Osteoblast (primary cell): ENCODE data around the gene CBX3. TPM values are rescaled to one million over a fixed set of nuclear protein-coding genes. Genes with fewer than 3 reads are reported as not detected.

Experiments
- DNase-seq: peaks from one replicate; pipeline ENCODE4 v3.0.0; 2011; ENCODE audit warnings: low spot score, mixed read lengths; ENCODE audit not compliant: insufficient read length; ENCODE audit errors: missing footprints
- H2AFZ ChIP-seq: 2 replicates; pipeline ENCODE4 v1.6.0; 2011; ENCODE audit warnings: mild to moderate bottlenecking, low read length
- H3K27ac ChIP-seq: 2 replicates; pipeline ENCODE4 v1.5.1; 2011; ENCODE audit warnings: mild to moderate bottlenecking, low read depth, low read length, moderate library complexity
- H3K27me3 ChIP-seq: 2 replicates; pipeline ENCODE4 v1.6.0; 2012; ENCODE audit warnings: mild to moderate bottlenecking, control low read depth, inconsistent platforms, low read length, moderate library complexity; ENCODE audit not compliant: insufficient read depth
- H3K36me3 ChIP-seq: 2 replicates; pipeline ENCODE4 v1.5.1; 2011; ENCODE audit warnings: mild to moderate bottlenecking, low read length, control low read depth, moderate library complexity; ENCODE audit not compliant: insufficient read depth
- H3K4me1 ChIP-seq: 2 replicates; pipeline ENCODE4 v1.5.1; 2011; ENCODE audit warnings: mild to moderate bottlenecking, low read length, control low read depth, moderate library complexity; ENCODE audit not compliant: insufficient read depth
- H3K4me2 ChIP-seq: 2 replicates; pipeline ENCODE4 v1.6.0; 2011; ENCODE audit warnings: mild to moderate bottlenecking, low read length; ENCODE audit not compliant: insufficient read depth
- H3K4me3 ChIP-seq: fragments of 200-600 bp; sonication (generic); 3 replicates; pipeline ENCODE4 v1.5.1; 2012; ENCODE audit warnings: mild to moderate bottlenecking, low read length, inconsistent platforms; ENCODE audit not compliant: insufficient read depth
- H3K79me2 ChIP-seq: 2 replicates; pipeline ENCODE4 v1.6.0; 2012; ENCODE audit warnings: mild to moderate bottlenecking, low read length, control low read depth, inconsistent platforms; ENCODE audit not compliant: insufficient read depth
- H3K9me3 ChIP-seq: 2 replicates; pipeline ENCODE4 v1.5.1; 2011; ENCODE audit warnings: low read depth, low read length, control low read depth
- H4K20me1 ChIP-seq: 2 replicates; pipeline ENCODE4 v1.6.0; 2012; ENCODE audit warnings: mild to moderate bottlenecking, low read length, control low read depth; ENCODE audit not compliant: insufficient read depth
- total RNA-seq: library from RNA; depleted of rRNA; stranded (reverse); fragments of >200 nt; gene quantifications from 2 replicates; pipeline ENCODE4 v1.2.3, GENCODE V29; 2012
- TF ChIP-seq, protein P1 (sequence below): IDR thresholded peaks from 2 replicates; pipeline ENCODE4 v1.5.1; 2011; ENCODE audit warnings: mild to moderate bottlenecking, low read depth, low read length, moderate library complexity; ENCODE audit errors: extremely low read depth

Gene CBX3
- total RNA-seq, 1 donor, result 142 TPM

DNA sequence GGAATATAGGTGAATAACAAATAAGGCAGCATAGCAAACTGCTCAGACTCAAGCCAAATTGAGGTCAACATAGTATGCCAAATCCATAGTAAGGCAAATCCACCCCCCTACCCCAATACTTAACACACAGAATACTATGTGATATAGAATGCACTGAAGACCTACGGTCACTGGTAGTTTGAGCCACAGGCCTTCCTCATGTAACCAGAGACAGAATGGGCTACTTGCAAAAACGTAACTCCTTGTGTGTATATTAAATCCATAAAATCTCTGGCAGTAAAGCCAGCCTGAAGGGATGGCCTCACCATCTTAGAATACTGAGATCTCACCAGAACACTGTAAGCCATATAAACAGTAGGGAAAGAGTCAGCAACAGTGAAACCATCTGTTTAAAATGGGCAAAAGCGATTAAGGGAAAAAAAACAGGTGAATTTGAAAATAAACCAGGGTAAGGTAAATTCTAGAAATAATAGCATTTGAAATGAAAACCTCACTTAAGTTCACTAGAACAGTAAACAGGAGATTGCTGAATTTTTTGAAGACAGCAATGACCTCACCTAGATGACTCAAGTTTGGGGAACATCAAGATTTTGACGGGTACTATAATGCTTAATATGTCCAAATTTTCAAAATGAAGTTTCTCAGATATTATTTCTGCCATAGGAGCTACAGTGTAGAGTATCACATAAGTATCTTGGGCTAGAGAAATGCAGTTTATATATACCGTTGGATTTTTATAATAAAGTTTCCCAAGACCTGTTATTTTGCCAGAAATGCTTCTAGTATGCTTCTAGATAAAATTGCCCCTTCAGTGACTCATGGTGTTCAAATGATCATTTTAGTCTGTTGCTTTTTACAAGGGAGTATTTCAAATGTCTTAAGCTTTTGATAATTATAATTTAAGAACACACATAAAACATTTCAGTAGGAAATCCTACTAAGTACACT is 14.9 kb upstream of the CBX3 start:
- no peaks in the 10 kb centered on the region for H3K79me2 ChIP-seq
- H3K9me3 ChIP-seq, result no peaks in the 10 kb centered on the region
- H3K36me3 ChIP-seq, result peaks cover 51% of the 10 kb centered on the region
- H4K20me1 ChIP-seq, result peaks cover 40% of the 10 kb centered on the region
- no peak overlapping the region for H3K4me3 ChIP-seq
- no peaks in the 10 kb centered on the region for H3K4me1 ChIP-seq
- TF ChIP-seq, protein P1, sequence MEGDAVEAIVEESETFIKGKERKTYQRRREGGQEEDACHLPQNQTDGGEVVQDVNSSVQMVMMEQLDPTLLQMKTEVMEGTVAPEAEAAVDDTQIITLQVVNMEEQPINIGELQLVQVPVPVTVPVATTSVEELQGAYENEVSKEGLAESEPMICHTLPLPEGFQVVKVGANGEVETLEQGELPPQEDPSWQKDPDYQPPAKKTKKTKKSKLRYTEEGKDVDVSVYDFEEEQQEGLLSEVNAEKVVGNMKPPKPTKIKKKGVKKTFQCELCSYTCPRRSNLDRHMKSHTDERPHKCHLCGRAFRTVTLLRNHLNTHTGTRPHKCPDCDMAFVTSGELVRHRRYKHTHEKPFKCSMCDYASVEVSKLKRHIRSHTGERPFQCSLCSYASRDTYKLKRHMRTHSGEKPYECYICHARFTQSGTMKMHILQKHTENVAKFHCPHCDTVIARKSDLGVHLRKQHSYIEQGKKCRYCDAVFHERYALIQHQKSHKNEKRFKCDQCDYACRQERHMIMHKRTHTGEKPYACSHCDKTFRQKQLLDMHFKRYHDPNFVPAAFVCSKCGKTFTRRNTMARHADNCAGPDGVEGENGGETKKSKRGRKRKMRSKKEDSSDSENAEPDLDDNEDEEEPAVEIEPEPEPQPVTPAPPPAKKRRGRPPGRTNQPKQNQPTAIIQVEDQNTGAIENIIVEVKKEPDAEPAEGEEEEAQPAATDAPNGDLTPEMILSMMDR, result no peak
- H3K4me2 ChIP-seq, result no peak overlapping the region
- DNase-seq, result no peak
- H3K27me3 ChIP-seq, result no peaks in the 10 kb centered on the region
- no peak overlapping the region for H2AFZ ChIP-seq
- no peak overlapping the region for H3K27ac ChIP-seq

DNA sequence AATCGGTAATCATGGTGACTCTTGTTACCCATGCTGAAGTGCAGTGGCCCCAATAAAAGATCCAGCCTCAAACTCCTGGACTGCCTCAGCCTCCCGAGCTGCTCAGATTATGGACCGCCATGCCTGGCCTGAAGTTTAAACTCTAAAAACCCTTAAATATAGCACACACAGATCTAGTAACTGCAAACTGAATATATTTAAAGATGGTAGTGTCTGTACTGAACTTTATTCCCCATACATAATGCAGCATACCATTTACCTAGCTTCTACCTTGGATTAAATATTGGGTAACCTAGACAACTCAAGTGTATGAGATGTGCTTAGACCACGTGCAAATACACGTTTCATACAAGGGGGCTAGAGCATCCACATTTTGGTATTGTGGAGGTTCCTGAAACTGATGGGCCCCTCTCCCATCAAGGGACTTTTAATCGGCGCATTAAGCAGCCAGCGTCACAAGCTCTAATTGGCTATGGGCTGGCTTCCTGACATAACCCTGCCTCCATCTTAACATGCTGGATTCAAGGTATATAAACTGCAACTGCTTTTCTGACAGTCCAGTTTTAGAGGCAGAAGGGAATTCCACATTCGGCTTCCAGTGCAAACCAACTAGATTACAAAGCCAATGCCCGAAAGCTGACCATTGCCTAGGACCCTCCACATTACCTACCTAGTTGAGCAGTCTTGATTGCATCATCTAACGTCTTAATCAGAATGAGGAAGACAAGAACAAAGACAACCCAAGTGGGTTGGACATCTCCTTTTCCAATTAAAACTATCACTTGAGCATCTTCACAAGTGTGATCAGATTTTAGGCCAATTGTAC is 14.0 kb upstream of the CBX3 start:
- no peak for DNase-seq
- peaks cover 61% of the 10 kb centered on the region for H3K36me3 ChIP-seq
- H2AFZ ChIP-seq, result no peak overlapping the region
- H3K4me1 ChIP-seq, result no peaks in the 10 kb centered on the region
- H3K27ac ChIP-seq, result no peak overlapping the region
- TF ChIP-seq, protein P1, result no peak
- no peak overlapping the region for H3K4me3 ChIP-seq
- no peak overlapping the region for H3K4me2 ChIP-seq
- no peaks in the 10 kb centered on the region for H3K27me3 ChIP-seq
- H3K9me3 ChIP-seq, result no peaks in the 10 kb centered on the region
- H4K20me1 ChIP-seq, result peaks cover 46% of the 10 kb centered on the region
- peaks cover 5% of the 10 kb centered on the region for H3K79me2 ChIP-seq

DNA sequence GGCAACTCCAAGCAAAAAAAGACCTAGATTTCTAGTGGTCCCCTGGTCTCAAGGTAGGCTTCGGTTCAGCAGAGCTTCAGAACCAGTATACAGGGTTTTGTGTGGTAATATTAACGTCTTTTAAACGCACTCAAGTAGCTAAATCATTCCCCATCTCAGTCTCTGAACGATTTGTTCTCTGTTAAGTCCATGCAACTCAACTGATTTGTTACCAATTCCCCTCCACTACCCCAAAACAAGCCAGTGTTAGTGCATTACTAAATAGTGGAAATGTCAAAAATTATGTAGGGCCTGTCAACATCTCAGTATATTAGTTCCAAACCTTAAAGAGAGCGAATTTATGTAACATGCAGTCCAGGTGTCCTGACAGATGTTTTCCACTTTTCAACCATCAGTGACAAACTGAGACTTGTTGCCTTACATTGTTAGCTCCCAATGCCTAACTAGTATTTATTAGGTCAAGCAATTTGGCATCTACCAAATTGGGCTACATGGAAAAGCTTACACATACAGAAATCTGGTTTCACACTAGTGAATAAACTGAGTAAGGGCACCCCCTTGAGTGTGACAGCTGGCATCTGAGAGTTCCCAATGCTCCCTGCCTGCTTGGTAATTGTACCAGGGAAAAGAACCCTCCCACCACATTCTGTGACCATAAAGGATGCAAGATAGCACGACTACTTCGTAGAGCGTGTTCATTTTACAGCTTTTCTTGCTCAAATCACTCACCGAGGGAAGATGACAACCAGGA is 13.2 kb upstream of the CBX3 start:
- Histone ChIP-seq H3K4me1 (no peaks in the 10 kb centered on the region), H3K27me3 (no peaks in the 10 kb centered on the region), H3K36me3 (peaks cover 69% of the 10 kb centered on the region), H3K79me2 (peaks cover 12% of the 10 kb centered on the region), H3K4me2 (no peak overlapping the region), H2AFZ (no peak overlapping the region), H3K4me3 (no peak overlapping the region), H4K20me1 (peaks cover 54% of the 10 kb centered on the region), H3K9me3 (no peaks in the 10 kb centered on the region), H3K27ac (no peak overlapping the region)
- TF ChIP-seq, protein P1, result no peak
- DNase-seq, result no peak
